HG03108 (cell line): ENCODE data around the gene BRSK1.

Experiments used
- ATAC-seq: cut with Tn5 transposase; IDR thresholded peaks from one replicate; pipeline ENCODE4 v1.9.1; 2021; ENCODE audit warnings: moderate library complexity; ENCODE audit not compliant: unreplicated experiment

Gene BRSK1

DNA sequence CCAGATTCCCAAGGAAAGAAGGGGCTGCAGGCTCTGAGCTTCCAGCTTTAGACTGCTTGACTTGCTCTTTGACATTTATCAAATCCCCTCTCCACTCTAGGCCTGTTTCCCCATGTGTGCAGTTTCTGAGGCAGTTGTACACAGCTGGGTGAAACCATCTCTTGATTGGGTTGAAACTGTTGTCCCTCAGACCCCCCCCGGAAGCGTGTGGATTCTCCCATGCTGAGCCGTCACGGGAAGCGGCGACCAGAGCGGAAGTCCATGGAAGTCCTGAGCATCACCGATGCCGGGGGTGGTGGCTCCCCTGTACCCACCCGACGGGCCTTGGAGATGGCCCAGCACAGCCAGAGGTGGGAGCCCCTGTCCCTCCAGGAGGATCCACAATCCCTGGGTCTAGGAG, 19.7 kb downstream of the BRSK1 start:
- no peak for ATAC-seq

DNA sequence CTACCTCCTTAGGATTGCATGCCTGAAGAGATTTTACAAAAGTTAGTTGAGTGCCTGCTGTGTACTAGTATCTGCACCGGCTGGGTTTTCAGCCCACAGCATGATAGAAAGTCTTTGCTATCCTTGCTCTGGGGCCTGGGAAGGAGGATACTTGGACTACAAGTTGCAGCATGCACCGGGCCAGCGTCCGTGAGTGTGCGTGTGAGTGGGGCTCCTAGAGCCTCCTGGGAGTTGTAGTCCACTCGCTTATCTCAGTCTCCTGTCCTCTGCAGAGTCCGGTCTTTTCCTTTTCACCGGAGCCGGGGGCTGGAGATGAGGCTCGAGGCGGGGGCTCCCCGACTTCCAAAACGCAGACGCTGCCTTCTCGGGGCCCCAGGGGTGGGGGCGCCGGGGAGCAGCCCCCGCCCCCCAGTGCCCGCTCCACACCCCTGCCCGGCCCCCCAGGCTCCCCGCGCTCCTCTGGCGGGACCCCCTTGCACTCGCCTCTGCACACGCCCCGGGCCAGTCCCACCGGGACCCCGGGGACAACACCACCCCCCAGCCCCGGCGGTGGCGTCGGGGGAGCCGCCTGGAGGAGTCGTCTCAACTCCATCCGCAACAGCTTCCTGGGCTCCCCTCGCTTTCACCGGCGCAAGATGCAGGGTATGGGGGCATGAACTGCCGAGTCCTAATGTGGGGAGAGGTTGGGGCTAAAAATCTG, 20.6 kb downstream of the BRSK1 start:
- no peak for ATAC-seq

DNA sequence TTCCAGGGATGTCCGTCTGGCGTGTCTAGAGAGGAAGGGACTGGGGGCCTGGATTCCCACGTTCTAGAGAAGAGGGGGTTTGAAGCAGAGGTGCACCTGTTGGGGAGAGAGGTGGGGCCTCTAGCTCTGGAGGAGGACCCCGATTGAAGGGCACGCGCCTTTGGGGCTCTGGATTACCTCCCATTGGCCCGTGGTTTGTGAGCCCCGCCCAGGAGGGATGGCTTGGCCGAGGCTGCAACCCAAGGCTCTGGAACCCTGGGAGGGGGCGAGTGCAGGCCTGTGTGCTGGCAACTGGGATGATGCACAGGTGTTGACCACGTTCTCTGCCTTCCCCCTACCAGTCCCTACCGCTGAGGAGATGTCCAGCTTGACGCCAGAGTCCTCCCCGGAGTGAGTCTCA, 21.2 kb downstream of the BRSK1 start:
- ATAC-seq, result no peak

DNA sequence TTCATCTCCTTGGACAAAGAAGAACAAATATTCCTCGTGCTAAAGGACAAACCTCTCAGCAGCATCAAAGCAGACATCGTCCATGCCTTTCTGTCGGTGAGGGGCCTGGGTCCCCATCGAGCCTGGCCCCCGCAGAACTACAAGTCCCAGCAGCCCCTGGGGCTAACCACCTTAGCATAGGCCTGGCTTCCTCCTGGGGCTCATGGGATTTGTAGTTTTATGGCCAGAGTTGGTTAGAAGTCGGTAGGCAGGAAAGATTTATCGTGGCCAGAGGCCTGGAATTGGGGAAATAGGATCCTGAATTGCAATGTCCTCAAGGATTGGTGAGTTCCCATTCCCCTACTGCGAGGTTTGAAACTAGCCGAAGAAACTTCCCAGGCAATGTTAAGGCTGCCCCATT, 21.7 kb downstream of the BRSK1 start:
- ATAC-seq, result no peak

DNA sequence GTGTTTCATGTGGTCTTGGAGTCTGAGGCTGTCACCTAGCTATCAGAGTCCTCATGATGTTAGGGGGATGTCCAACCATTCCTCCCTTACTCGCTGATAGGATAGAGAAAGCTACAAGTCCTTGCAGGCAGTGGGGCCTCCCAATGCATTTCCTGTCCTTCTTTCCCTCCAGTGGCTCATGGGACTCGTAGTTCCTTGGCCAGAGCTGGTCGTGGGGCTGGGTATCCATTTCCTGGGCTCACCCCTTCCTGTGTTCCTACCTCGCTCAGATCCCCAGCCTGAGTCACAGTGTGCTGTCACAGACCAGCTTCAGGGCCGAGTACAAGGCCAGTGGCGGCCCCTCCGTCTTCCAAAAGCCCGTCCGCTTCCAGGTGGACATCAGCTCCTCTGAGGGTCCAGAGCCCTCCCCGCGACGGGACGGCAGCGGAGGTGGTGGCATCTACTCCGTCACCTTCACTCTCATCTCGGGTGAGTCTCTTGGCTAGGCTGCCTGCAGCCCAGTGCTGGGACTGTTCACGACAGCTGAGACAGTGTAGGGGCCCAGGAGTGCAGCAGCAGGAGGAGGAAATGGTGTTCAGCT, 22.3 kb downstream of the BRSK1 start:
- no peak for ATAC-seq

DNA sequence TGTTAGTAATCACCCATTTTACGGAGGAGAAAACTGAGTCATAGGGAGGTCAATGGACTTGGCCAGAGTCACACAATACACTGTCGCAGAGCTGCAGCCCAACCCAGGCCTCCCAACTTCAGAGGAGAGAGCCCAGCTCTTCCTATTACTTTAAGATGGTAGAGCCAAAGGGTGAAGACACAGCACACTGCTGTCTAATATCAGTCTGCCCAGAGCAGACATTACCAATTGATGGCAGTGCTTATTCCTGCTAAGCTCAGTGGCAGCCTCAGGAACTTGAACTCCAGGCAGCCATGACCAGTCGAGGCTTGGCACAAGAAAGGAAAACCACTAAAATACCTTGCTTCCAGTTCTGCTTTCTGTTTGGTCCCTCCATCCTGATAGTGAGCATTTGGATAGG, 22.9 kb downstream of the BRSK1 start:
- ATAC-seq, result no peak

DNA sequence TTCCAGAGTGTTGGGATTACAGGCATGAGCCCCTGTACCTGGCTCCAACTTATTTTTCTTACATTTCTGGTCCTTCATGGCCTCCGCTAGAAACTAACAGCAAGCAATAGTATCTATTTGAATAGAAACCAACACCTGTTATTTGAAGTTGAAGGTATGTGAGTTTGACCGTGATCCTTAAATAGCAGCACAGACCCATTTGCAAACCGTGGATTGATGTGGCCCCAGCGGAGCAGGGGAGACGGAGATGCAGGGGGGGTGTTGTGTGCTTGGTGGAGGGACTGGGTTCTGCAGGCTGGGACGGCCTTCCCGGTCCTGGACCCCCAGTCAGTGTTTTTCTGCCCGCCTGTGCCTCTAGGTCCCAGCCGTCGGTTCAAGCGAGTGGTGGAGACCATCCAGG, 24.5 kb downstream of the BRSK1 start:
- ATAC-seq, result no peak

DNA sequence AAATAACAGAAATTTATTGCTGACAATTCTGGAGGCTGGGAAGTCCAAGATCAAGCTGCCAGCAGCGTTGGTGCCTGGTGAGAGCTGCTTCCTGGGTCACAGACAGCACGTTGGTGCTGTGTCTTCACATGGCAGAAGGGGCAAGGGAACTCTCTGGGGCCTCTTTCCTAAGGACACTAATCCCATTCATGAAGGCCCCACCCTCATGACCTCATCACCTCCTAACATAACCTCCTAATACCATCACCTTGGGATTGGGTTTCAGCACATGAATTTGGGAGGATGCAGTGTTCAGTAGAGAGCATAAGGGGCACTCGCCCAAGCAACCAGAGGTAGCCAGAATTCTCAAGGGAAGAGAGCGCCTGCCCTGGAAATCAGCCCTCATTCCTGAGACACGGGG, 25.7 kb downstream of the BRSK1 start:
- ATAC-seq, result no peak

DNA sequence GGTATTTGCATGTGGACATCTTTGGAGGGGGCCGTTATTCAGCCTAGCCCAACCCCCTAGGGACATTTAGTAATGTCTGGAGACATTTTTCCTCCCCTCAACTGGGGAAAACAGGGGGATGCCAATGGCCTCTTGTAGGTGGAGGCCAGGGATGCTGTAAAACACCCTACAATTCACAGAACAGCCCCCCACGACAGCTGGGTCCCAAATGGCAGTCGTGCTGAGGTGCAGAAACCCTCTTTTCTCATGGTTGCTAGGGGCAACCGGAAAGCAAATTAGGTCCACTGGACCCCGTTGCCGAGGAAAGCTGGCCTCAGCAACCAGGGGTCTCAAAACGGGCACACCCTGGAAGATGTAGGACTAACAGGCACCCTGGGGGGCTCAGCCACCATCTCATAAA, 26.7 kb downstream of the BRSK1 start:
- no peak for ATAC-seq

DNA sequence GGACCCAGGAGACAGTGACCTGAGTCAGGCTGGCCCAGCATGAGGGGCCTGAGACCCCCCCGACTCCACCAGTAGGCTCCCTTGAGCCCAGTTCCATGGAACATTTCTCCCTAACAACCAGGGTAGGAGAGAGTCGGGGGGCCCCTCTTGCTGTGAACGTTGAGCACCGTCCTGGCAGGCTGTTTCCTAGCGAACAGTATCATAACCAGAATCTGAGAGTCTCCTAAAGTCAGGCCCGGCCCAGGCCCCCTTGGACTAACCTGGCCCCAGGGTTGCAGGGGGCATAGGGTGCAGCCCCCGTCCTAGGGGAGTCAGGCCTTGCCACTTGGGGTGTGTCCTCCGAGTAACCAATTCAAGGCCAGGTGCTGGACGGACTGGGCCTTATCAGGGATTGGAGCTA, 27.6 kb downstream of the BRSK1 start:
- ATAC-seq, result no peak

DNA sequence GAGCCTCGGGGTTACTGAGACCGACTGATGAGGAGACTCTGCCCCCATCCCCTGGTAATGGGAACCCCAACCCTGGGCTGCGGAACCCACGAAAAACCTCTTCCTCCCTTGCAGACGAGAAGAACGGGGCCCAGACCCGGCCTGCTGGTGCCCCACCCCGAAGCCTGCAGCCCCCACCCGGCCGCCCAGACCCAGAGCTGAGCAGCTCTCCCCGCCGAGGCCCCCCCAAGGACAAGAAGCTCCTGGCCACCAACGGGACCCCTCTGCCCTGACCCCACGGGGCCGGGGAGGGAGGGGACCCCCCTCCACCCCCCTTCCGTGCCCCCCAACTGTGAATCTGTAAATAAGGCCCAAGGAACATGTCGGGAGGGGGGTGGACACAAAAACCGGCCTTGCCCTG, 28.0 kb downstream of the BRSK1 start:
- ATAC-seq, result no peak

DNA sequence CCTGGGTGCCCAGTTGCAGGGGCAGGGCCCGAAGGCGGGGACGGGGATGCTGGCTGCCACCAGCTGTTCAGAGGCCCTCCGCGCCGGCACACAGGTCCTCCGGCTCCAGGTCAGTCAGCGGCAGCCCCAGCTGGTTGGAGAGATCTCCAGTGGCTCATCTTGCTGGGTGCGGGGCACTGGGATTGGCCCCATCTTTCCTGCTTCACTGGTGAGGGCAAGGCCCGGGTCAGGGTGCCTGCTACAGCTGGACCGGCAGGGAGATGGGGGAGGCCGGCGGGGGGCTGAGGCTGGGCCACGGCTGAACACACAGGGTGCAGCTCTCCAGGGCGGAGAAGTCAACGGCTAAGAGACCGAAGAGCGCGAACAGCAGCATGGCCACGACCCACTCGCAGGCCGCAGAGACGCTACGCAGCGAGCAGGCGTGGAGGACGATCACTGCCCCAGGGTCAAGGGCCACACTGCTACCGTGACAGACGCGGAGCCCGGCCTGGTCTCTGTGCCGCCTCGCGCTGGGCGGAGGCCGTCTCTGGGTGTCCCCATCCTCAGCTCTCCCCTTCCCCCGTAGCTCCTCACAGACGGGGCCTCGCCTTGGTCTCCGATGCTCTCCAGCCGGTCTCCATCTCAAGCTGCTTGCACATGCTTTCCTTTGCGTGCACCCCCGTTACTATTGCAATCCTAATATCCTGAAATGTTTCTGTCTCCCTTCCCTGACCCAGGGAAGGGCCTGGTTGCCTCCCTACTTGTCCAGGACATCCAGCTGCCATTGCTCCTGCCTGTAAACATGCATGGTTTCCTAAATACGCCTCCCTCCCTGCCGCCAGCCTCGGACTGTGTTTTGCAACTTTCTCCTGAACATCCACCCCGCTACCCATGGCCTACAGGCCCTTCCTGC, 29.1 kb downstream of the BRSK1 start:
- ATAC-seq, result no peak

DNA sequence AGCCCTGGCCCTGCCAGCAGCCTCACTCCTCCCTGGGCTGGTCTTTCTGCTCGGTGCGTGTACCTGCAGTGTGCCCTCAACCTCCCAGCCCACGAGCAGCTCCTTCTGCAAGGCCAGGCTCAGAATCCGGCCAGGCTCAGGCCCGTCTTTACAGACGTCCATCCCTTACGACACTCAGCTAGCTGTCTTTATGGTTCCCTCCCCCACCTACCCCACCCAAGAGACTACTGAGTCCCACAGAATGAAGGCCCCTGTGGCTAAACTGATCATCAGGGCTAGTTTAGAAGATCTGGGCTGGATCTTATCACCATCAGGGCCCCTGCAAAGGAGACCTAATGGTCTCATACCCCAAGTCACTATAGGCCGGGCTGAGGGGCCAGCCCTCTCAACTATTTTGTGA, 30.6 kb downstream of the BRSK1 start:
- no peak for ATAC-seq

DNA sequence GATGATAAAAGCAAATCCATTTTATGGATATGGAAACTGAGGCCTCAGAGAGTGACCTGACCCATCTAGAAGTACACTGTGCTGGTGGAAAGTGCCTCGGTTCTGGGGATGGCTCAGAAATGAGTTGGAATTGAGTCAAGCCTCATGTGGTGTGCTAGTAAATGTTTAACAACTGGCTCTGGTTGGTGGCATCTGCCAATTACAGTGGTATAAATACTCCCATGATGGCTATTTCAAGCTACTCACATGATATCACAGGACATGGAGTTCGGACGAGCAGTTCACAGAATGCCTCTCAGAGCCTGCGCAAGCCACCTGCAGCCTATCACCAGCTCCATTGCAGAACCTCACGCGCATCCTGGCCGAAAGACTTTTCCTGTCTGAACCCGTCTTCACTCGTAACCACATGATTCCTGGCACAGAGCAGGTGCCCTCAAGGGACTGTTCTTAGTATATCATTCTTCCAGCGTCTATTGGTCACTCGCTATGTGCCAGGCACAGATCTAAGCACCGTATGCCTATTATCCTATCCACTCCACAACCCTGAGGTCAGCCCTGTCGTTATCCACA, 32.2 kb downstream of the BRSK1 start:
- ATAC-seq, result no peak

DNA sequence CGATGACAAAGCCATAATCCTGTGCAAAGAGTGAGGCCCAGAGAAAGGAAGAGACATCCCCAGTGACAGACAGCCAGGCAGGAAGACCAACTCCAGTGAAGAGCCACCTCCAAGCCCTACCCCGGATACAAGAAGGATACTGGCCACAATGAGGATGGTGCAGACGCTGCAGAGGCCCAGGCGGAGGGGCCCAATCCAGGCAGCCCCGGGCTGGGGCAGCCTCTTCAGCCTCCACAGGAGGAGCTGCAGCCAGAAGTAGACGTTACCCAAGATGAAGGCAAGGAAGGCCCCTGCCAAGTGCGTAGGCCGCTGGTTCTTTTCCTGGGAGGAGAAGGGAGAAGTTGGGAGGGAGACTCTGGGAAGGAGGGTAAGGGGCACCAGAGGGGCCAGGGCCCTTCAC, 32.8 kb downstream of the BRSK1 start:
- ATAC-seq, result no peak

DNA sequence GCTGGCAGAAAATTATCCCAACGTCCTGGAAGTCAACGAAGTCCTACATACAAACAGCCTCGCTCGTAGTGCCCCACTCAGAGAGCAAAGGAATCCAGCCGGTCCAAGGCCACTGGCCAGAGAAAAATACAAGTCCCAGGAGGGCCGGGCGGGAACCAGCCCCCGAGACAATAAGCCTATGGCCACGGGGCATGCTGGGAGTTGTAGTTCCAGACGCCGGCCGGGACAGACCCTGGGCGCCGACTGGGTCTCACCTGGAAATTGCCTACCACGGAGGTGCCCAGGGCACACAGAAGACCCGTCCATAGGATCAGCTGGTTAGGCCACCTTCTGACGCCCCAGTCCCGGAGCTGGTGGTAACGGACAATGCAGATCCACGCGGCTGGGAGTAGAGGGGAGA, 36.0 kb downstream of the BRSK1 start:
- no peak for ATAC-seq

DNA sequence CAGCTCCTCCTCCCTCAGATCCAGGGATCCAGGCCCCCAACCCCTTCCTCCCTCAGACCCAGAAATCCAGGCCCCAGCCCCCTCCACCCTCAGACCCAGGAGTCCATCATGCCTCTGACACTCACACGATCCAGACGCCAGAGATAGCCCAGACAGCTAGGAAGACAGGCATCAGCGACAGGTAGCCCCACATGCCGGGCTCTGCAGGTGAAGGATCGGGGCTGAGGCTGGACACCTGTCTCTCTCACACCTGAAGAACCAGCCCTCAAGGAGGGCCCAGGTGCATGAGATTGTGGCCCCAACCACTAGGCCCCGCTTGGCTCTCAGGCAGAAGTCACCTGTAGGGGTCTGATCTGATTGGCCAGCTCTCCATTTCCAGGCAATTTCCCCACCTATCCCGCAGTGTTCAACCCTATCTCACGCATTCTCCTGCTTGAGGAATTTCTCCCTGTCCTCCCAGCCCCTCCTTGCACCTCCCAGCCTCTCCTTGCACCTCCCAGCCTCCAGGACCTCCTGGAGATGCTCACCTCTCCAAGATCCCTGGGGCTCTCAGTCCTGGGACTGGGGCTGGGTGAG, 37.1 kb downstream of the BRSK1 start:
- ATAC-seq, result no peak

DNA sequence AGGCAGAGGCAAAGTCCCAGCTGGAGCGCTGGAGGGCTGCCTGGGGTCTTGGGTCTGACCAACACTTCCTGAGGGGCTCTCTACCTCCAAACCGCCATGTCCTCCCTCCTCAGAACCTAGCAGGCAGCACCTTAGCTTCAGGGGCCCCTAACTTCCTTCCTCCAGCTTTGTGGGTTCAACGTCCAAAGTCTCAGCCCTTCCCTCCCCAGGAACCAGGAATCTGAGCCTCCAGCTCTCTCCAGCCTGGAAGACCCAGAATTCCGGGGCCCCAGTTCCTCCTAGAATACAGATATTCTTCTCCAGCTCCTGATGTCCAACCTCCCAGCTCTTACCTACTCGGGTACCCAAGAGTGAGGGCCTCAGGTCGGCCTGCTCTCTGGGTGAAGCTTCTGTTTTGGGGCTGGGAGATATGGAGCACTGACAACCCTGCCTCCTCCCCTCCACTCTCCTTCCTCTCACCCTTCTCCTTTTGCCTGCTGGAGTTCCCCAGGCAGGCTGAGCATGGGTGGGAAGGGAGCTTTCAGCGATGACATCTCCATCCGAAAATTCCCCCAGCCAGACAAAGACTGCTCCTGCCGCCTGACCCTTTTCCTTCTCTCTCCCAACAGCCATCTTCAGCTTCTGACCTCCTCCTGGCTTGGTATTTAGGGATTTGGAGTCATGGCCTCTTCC, 37.8 kb downstream of the BRSK1 start:
- ATAC-seq, result no peak

DNA sequence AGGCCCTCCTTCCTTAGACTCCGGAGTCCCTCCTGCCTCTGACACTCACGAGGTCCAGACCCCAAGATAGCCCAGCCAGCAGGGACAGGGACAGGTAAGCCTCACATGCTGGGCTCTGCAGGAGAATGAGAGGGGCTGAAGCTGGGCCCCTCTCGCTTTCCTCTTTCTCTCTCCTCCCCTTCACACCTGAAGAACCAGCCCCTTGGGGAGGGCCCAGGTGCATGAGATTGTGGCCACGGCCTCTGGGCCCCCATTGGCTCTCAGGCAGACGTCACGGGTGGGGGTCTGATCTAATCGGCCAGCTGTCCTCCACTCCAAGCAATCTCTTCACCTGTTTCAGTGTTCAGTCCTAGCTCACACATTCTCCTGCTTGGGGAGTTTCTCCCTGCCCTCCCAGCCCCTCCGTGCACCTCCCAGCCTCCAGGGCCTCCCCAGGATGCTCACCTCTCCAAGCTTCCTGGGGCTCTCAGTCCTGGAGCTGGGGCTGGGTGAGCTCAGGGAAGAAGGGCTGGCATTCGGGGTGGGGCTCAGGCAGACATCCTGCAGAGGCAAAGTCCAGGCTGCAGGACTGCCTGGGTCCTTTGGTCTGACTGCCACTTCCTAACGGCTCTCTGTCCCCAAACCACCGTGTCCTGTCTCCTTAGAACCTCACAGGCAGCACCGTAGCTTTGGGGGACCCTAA, 38.5 kb downstream of the BRSK1 start:
- ATAC-seq, result no peak

DNA sequence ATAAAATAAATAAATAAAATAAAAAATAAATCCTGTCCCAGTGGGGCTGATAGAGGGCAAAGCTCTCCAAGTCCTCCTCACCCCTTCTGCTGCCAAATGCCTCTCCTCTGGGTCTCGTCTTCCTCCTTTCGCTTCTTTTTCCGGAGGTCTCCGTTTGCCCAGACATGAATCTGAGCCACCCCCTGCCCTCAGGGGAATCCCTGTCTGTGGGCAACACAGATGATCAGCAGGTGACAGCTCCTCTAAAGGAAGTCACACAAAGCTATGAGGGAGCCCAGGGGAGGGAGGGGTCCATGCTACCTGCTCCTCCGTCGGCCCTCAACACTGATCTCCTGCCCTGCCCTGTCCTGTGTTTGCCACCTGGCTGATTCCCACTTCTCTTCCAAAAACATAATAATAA, 40.9 kb downstream of the BRSK1 start:
- ATAC-seq, result no peak
